Measurements from ENCODE around the gene NFATC2. TPM values are rescaled to one million over a fixed set of nuclear protein-coding genes. Genes with fewer than 3 reads are reported as not detected.

The NFATC2 gene
- total RNA-seq, 1 donor from 2014 or later, result 3.9 TPM

GRCh38 chr20:51574248-51575033 is 31.9 kb upstream of the NFATC2 start:
- peaks cover 12% of the 10 kb centered on the region for H3K27me3 Mint-ChIP-seq (ENCODE audit: low read depth, unreplicated experiment)
- H3K27me3 ChIP-seq (ENCODE audit: insufficient read depth, low read length), result no peaks in the 10 kb centered on the region
- TF ChIP-seq CTCF (IDR thresholded peaks at IDR 0.05; ENCODE audit: insufficient read depth, low read depth, low read length) (no peak), EZH2 (IDR thresholded peaks at IDR 0.05; ENCODE audit: insufficient read depth, low read length) (no peak)
- peaks cover 2% of the 10 kb centered on the region for H3K9me3 Mint-ChIP-seq (ENCODE audit: unreplicated experiment)
- H3K4me3 ChIP-seq (ENCODE audit: insufficient read depth, low read depth, low read length), result no peak overlapping the region
- H2AFZ ChIP-seq (ENCODE audit: low read depth, low read length), result no peak overlapping the region
- H3K4me3 Mint-ChIP-seq (ENCODE audit: unreplicated experiment), result no peak overlapping the region
- peaks cover 4% of the 10 kb centered on the region for H3K36me3 Mint-ChIP-seq (ENCODE audit: low read depth, unreplicated experiment)
- H4K20me1 ChIP-seq (ENCODE audit: insufficient read depth, low read length), result no peaks in the 10 kb centered on the region
- no peaks in the 10 kb centered on the region for H3K36me3 ChIP-seq (ENCODE audit: insufficient read depth, low read length)
- H3K4me1 Mint-ChIP-seq (ENCODE audit: low read depth, unreplicated experiment), result peaks cover 4% of the 10 kb centered on the region
- no peak overlapping the region for H3K4me2 ChIP-seq (ENCODE audit: low read length)
- H3K4me1 ChIP-seq (ENCODE audit: insufficient read depth, low read length), result peaks cover 15% of the 10 kb centered on the region
- H3K79me2 ChIP-seq (ENCODE audit: insufficient read depth, low read length), result no peaks in the 10 kb centered on the region
- H3K27ac ChIP-seq (ENCODE audit: low read depth, low read length), result no peak overlapping the region
- peaks cover 3% of the 10 kb centered on the region for H3K9me3 ChIP-seq (ENCODE audit: insufficient read depth, low read depth, low read length)
- FAIRE-seq (no peak), DNase-seq (ENCODE audit: low read depth) (no peak)
- no peak overlapping the region for H3K27ac Mint-ChIP-seq (ENCODE audit: unreplicated experiment)
- no peak overlapping the region for H3K9ac ChIP-seq (ENCODE audit: low read length)

GRCh38 chr20:51573576-51574243 is 31.2 kb upstream of the NFATC2 start:
- Histone ChIP-seq H3K27me3 (ENCODE audit: insufficient read depth, low read length) (no peaks in the 10 kb centered on the region), H3K36me3 (ENCODE audit: insufficient read depth, low read length) (no peaks in the 10 kb centered on the region), H3K4me2 (ENCODE audit: low read length) (no peak overlapping the region), H2AFZ (ENCODE audit: low read depth, low read length) (no peak overlapping the region), H3K79me2 (ENCODE audit: insufficient read depth, low read length) (no peaks in the 10 kb centered on the region), H3K9ac (ENCODE audit: low read length) (no peak overlapping the region), H4K20me1 (ENCODE audit: insufficient read depth, low read length) (no peaks in the 10 kb centered on the region), H3K4me3 (ENCODE audit: insufficient read depth, low read depth, low read length) (no peak overlapping the region), H3K9me3 (ENCODE audit: insufficient read depth, low read depth, low read length) (peaks cover 3% of the 10 kb centered on the region), H3K4me1 (ENCODE audit: insufficient read depth, low read length) (peaks cover 8% of the 10 kb centered on the region), H3K27ac (ENCODE audit: low read depth, low read length) (no peak overlapping the region)
- Mint-ChIP-seq H3K27ac (ENCODE audit: unreplicated experiment) (no peak overlapping the region), H3K4me1 (ENCODE audit: low read depth, unreplicated experiment) (peaks cover 1% of the 10 kb centered on the region), H3K36me3 (ENCODE audit: low read depth, unreplicated experiment) (peaks cover 4% of the 10 kb centered on the region), H3K4me3 (ENCODE audit: unreplicated experiment) (no peak overlapping the region), H3K27me3 (ENCODE audit: low read depth, unreplicated experiment) (peaks cover 14% of the 10 kb centered on the region), H3K9me3 (ENCODE audit: unreplicated experiment) (peaks cover 2% of the 10 kb centered on the region)
- peak; percentile 41 for DNase-seq (ENCODE audit: low read depth)
- TF ChIP-seq CTCF (IDR thresholded peaks at IDR 0.05; ENCODE audit: insufficient read depth, low read depth, low read length), result no peak
- no peak for TF ChIP-seq EZH2 (IDR thresholded peaks at IDR 0.05; ENCODE audit: insufficient read depth, low read length)
- FAIRE-seq, result no peak

GRCh38 chr20:51571460-51571794 is 28.9 kb upstream of the NFATC2 start:
- no peak overlapping the region for H3K9ac ChIP-seq (ENCODE audit: low read length)
- FAIRE-seq (no peak), DNase-seq (ENCODE audit: low read depth) (no peak)
- no peaks in the 10 kb centered on the region for H3K79me2 ChIP-seq (ENCODE audit: insufficient read depth, low read length)
- no peak for TF ChIP-seq EZH2 (IDR thresholded peaks at IDR 0.05; ENCODE audit: insufficient read depth, low read length)
- TF ChIP-seq CTCF (IDR thresholded peaks at IDR 0.05; ENCODE audit: insufficient read depth, low read depth, low read length), result no peak
- no peaks in the 10 kb centered on the region for H3K27me3 ChIP-seq (ENCODE audit: insufficient read depth, low read length)
- H3K27ac ChIP-seq (ENCODE audit: low read depth, low read length), result no peak overlapping the region
- no peak overlapping the region for H3K4me3 Mint-ChIP-seq (ENCODE audit: unreplicated experiment)
- no peaks in the 10 kb centered on the region for H3K36me3 Mint-ChIP-seq (ENCODE audit: low read depth, unreplicated experiment)
- H3K9me3 Mint-ChIP-seq (ENCODE audit: unreplicated experiment), result peaks cover 5% of the 10 kb centered on the region
- H3K9me3 ChIP-seq (ENCODE audit: insufficient read depth, low read depth, low read length), result peaks cover 3% of the 10 kb centered on the region
- H3K4me1 Mint-ChIP-seq (ENCODE audit: low read depth, unreplicated experiment), result no peaks in the 10 kb centered on the region
- no peaks in the 10 kb centered on the region for H4K20me1 ChIP-seq (ENCODE audit: insufficient read depth, low read length)
- peaks cover 7% of the 10 kb centered on the region for H3K4me1 ChIP-seq (ENCODE audit: insufficient read depth, low read length)
- H3K4me2 ChIP-seq (ENCODE audit: low read length), result no peak overlapping the region
- H3K27me3 Mint-ChIP-seq (ENCODE audit: low read depth, unreplicated experiment), result peaks cover 17% of the 10 kb centered on the region
- H3K36me3 ChIP-seq (ENCODE audit: insufficient read depth, low read length), result no peaks in the 10 kb centered on the region
- H2AFZ ChIP-seq (ENCODE audit: low read depth, low read length), result no peak overlapping the region
- H3K27ac Mint-ChIP-seq (ENCODE audit: unreplicated experiment), result no peak overlapping the region
- no peak overlapping the region for H3K4me3 ChIP-seq (ENCODE audit: insufficient read depth, low read depth, low read length)

All from astrocyte (in vitro differentiated cells and primary cell).